Esophagus squamous epithelium (tissue), 5 donors: ENCODE results near the gene UBE2M. TPM values are rescaled to one million over a fixed set of nuclear protein-coding genes. Genes with fewer than 3 reads are reported as not detected.
A peak's percentile ranks its signal among the peaks of the same experiment; 100 is the strongest.

Experiments used
- DNase-seq: peaks from one replicate; lab custom pipeline; 2025; lab: John Stamatoyannopoulos, UW
- H3K27ac ChIP-seq, 4 donors: fragments of 200-600 bp; sonication (generic); one replicate each; pipeline ENCODE4 v1.5.1; 2016 to 2019; ENCODE audit warnings: mild to moderate bottlenecking in 1 of 4
- H3K27me3 ChIP-seq, 4 donors: fragments of 200-600 bp; sonication (generic); 1 replicate in 3 of 4; 2 replicates in 1 of 4; pipeline versions ENCODE4 v1.5.1 to v1.6.0; 2017 to 2021; ENCODE audit warnings: antibody characterized with exemption in 1 of 4
- H3K36me3 ChIP-seq, 3 donors: fragments of 200-600 bp; sonication (generic); one replicate each; pipeline ENCODE4 v1.5.1; 2016 to 2019
- H3K4me1 ChIP-seq, 3 donors: fragments of 200-600 bp; sonication (generic); one replicate each; pipeline ENCODE4 v1.5.1; 2017 to 2019
- H3K4me3 ChIP-seq, 4 donors: fragments of 200-600 bp; sonication (generic); 1 replicate in 3 of 4; 2 replicates in 1 of 4; pipeline ENCODE4 v1.5.1; 2016 to 2019; ENCODE audit warnings: mild to moderate bottlenecking in 2 of 4, moderate library complexity in 1 of 4
- H3K9me3 ChIP-seq, 3 donors: fragments of 200-600 bp; sonication (generic); one replicate each; pipeline ENCODE4 v1.5.1; 2016 to 2019
- POLR2A ChIP-seq, 4 donors: fragments of 450-650 bp; IDR thresholded peaks; one replicate each; pipeline ENCODE4 v1.6.1; 2017; ENCODE audit warnings: antibody characterized with exemption in 4 of 4, mild to moderate bottlenecking in 4 of 4, moderate library complexity in 3 of 4
- WGBS, 2 donors: methylation state at CpG; one replicate each; pipeline ENCODE4 v1.1.5; 2018; 5-methylcytosine and 5-hydroxymethylcytosine counted together
- intact Hi-C: fragments of 100-400 bp; cut with DNase I; formaldehyde crosslinking; loops from one replicate; pipeline ENCODE4 v1.15.0; 2022
- total RNA-seq, 4 donors: library from RNA; depleted of rRNA; stranded (reverse); fragments of >200 nt; gene quantifications; one replicate each; pipeline ENCODE4 v1.1.0, GENCODE V29; 2016
- TF ChIP-seq, protein P1 (sequence below), 6 experiments: fragments of 450-650 bp in 4 of 6; fragments of 200-600 bp in 2 of 6; sonication (generic) in 2 of 6; IDR thresholded peaks; one replicate each; pipeline ENCODE4 v1.5.1; 2016 to 2019; ENCODE audit warnings: antibody characterized with exemption in 6 of 6, mild to moderate bottlenecking in 4 of 6, moderate library complexity in 4 of 6
- donor health status: DM: yes; HTN: yes; CAD: no.

UBE2M gene
- total RNA-seq, 4 donors from 2014 or later = 22.0 to 37.4 (median 24.7) TPM

DNA sequence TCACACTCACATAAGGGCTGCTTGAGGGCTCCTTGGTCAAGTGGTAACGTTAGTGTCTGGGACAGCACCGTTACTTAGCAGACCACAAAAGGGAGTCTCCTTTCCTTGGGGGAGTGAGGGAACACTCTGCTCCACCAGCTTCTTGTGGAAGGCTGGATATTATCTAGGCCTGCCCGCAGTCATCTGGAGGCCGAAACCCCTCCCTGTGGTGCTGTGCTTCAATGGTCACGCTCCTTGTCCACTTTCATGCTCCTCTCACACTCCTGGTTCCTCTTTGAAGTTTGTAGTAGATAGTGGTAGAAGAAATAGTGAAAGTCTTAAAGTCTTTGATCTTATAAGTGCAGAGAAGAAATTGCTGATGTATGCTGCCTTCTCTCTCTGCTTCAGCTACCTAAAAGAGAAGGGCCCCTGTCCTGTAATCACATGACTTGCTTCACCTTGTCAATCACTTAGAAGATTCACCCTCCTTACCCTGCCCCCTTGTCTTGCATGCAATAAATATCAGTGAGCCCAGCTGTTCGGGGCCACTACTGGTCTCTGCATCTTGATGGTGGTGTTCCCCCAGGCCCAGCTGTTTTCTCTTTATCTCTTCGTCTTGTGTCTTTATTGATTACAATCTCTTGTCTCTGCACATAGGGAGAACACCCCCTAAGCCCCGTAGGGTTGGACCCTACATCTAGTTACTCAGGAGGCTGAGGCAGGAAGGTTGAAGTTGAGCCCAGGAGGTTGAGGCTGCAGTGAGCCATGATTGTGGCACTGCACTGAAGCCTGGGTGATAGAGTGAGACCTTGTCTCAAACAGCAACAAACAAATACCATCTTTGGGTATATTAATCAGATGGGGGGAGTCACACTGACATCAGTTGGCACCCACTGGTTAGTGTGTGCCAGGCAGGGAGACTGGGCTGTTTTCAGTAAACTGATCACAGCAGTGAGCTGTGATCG lies 26.4 kb upstream of the UBE2M start:
- intact Hi-C loops = no loop called here
- TF ChIP-seq, protein P1, sequence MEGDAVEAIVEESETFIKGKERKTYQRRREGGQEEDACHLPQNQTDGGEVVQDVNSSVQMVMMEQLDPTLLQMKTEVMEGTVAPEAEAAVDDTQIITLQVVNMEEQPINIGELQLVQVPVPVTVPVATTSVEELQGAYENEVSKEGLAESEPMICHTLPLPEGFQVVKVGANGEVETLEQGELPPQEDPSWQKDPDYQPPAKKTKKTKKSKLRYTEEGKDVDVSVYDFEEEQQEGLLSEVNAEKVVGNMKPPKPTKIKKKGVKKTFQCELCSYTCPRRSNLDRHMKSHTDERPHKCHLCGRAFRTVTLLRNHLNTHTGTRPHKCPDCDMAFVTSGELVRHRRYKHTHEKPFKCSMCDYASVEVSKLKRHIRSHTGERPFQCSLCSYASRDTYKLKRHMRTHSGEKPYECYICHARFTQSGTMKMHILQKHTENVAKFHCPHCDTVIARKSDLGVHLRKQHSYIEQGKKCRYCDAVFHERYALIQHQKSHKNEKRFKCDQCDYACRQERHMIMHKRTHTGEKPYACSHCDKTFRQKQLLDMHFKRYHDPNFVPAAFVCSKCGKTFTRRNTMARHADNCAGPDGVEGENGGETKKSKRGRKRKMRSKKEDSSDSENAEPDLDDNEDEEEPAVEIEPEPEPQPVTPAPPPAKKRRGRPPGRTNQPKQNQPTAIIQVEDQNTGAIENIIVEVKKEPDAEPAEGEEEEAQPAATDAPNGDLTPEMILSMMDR (IDR thresholded peaks at IDR 0.05) = no peak
- no peak for TF ChIP-seq POLR2A (IDR thresholded peaks at IDR 0.05)

DNA sequence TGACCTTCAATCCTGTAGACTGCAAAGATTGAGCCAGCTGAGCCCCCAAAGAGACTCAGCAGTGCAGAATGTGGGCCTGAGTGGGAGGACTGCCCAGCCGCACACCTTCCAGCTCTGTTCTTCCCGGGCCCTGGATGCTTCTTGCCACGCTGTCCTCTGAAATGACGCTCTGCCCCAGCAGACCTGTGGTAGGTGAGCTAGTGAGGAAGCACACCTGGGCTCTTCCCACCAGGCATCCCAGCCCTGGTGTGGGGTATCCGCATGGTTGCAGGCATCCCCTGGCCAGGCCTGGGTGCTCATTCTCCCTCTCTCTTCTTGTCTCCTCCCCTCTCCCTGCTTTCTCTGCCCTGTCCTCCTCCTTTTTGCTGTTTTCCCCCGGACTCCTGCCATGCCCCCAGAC lies 24.6 kb upstream of the UBE2M start:
- Histone ChIP-seq H3K4me1 (peaks cover 0 to 16% (median 0%) of the 10 kb centered on the region in 3 donors), H3K4me3 (no peak overlapping the region), H3K27me3 (no peaks in the 10 kb centered on the region), H3K27ac (no peak overlapping the region), H3K36me3 (peaks cover 7 to 30% (median 11%) of the 10 kb centered on the region in 3 donors), H3K9me3 (no peaks in the 10 kb centered on the region)
- intact Hi-C loops = no loop called here
- TF ChIP-seq POLR2A (IDR thresholded peaks at IDR 0.05) = no peak
- TF ChIP-seq, protein P1 (IDR thresholded peaks at IDR 0.05) = no peak
- DNase-seq = no peak
- WGBS, 2 donors = 86 to 95% methylated on average over 6 of the region's 6 CpGs

More for the DNA sequence above, 26.4 kb upstream of the UBE2M start:
- H3K36me3 ChIP-seq = peaks cover 7 to 30% (median 11%) of the 10 kb centered on the region in 3 donors
- H3K9me3 ChIP-seq = no peaks in the 10 kb centered on the region
- no peak overlapping the region for H3K4me3 ChIP-seq
- H3K4me1 ChIP-seq = peaks cover 0 to 10% (median 0%) of the 10 kb centered on the region in 3 donors
- 89 to 91% methylated on average over 8 to 9 of the region's 9 CpGs for WGBS, 2 donors
- no peak overlapping the region for H3K27ac ChIP-seq
- no peaks in the 10 kb centered on the region for H3K27me3 ChIP-seq
- DNase-seq = no peak

DNA sequence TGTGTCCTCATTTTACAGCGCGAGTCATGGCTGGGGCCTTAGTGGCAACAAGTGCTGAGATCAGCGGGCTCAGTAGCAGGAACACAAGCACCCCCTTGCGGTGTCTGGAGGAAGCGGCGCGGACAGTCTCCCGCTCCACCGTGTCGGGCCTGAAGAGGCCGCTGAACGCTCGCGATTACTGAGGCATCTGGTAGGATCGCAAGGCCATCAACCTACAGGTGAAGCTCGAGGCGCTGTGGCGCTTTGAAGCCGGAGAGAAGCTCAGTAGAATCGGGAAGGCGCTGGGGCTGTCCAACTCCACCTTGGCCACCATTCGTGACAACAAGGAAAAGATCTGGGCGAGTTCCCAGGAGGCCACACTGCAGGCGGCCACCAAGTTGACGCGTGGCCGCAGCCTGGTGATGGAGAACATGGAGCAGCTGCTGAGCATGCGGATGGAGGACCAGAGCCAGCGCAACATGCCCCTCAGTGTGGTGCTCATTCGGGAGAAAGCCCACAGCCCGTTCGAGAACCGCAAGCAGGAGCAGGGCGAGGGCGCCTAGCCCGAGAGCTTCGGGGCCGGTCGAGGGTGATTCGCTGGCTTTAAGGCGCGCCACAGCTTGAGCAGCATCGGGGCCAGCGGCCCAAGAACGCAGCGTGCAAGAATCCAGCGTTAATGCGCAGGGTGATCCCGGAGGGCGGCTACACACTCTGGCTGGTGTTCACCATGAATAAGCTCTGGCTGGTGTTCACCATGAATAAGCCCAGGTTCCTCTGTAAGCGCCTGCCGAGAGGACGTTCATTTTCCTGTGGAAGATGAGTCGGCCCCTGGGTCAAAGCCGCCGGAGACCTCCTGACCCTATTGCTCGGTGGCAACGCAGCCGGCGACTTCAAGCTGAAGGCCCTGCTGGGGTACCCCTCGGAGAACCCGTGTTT lies 23.1 kb upstream of the UBE2M start:
- Histone ChIP-seq H3K36me3 (peaks cover 7 to 30% (median 11%) of the 10 kb centered on the region in 3 donors), H3K4me1 (peaks cover 0 to 25% (median 5%) of the 10 kb centered on the region in 3 donors), H3K4me3 (no peak overlapping the region), H3K9me3 (no peaks in the 10 kb centered on the region), H3K27me3 (no peaks in the 10 kb centered on the region), H3K27ac (peak overlapping the region in 3 of 4 donors; percentile 64 to 75 (median 75))
- intact Hi-C loops = no loop called here
- TF ChIP-seq, protein P1 (IDR thresholded peaks at IDR 0.05) = peak; percentile 45 to 79 (median 76)
- no peak for TF ChIP-seq POLR2A (IDR thresholded peaks at IDR 0.05)
- WGBS, 2 donors = 60 to 79% methylated on average over 23 to 42 of the region's 62 CpGs
- DNase-seq = no peak

DNA sequence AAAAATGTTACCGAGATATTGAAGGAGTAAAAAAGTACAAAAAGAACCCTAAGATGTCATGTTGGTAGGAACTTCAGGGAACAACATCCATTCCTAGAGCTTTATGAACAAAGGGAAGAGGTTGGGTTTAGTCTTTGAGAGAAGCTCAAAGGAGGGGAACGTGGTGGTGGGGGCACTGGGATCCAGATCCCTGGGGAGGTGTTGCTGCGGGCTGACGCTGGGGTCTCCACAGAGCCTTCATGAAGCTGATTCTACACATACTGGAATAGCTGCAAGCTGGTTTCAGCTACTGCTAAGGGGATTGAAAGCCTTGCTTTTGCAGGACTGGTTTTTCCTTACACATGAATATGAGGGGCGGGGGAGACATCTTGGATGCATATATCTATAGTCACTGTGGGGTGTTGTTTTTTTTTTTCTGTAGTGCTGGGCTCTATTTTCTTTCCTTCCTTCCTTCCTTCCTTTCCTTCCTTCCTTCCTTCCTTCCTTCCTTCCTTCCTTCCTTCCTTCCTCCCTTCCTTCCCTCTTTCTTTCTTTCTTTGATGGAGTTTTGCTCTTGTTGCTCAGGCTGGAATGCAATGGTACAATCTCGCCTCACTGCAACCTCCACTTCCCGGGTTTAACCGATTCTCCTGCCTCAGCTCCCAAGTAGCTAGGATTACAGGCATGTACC lies 21.2 kb upstream of the UBE2M start:
- no peak overlapping the region for H3K4me3 ChIP-seq
- no peaks in the 10 kb centered on the region for H3K9me3 ChIP-seq
- no peak overlapping the region for H3K27ac ChIP-seq
- H3K36me3 ChIP-seq = peaks cover 7 to 30% (median 11%) of the 10 kb centered on the region in 3 donors
- DNase-seq = no peak
- H3K4me1 ChIP-seq = peaks cover 7 to 36% (median 7%) of the 10 kb centered on the region in 3 donors
- intact Hi-C loops = no loop called here
- TF ChIP-seq POLR2A (IDR thresholded peaks at IDR 0.05) = no peak
- TF ChIP-seq, protein P1 (IDR thresholded peaks at IDR 0.05) = no peak
- WGBS, 2 donors = 87 to 91% methylated on average over 8 of the region's 8 CpGs
- H3K27me3 ChIP-seq = no peaks in the 10 kb centered on the region
